Measurements from ENCODE around the gene FOXO1. TPM values are rescaled to one million over a fixed set of nuclear protein-coding genes. Genes with fewer than 3 reads are reported as not detected.

FOXO1 gene
- total and polyA plus RNA-seq, 2 of the 13 experiments (the other 11 are each of a cell fraction or from before 2014, with no cell fraction given), result 8.1 to 13.1 TPM

- TF ChIP-seq ZBTB42 (CRISPR knock-in tag; IDR thresholded peaks at IDR 0.05) (no peak), ATAD3A (CRISPR knock-in tag; IDR thresholded peaks at IDR 0.05) (no peak), ZNF83 (CRISPR knock-in tag; IDR thresholded peaks at IDR 0.05; ENCODE audit: borderline replicate concordance) (no peak), CREB3 (CRISPR knock-in tag; IDR thresholded peaks at IDR 0.05) (no peak), ZNF367 (CRISPR knock-in tag; IDR thresholded peaks at IDR 0.05; ENCODE audit: borderline replicate concordance) (no peak), PRDM15 (CRISPR knock-in tag; IDR thresholded peaks at IDR 0.05) (no peak), ZNF607 (CRISPR knock-in tag; IDR thresholded peaks at IDR 0.05; ENCODE audit: borderline replicate concordance) (no peak), YEATS4 (CRISPR knock-in tag; IDR thresholded peaks at IDR 0.05; ENCODE audit: borderline replicate concordance) (no peak), PITX1 (CRISPR knock-in tag; IDR thresholded peaks at IDR 0.05) (peak; percentile 72), HOXD1 (CRISPR knock-in tag; IDR thresholded peaks at IDR 0.05) (no peak), RORA (CRISPR knock-in tag; IDR thresholded peaks at IDR 0.05) (no peak), ZNF605 (CRISPR knock-in tag; IDR thresholded peaks at IDR 0.05) (no peak), TAF1 (CRISPR knock-in tag; IDR thresholded peaks at IDR 0.05) (no peak), ZBTB8A (CRISPR knock-in tag; IDR thresholded peaks at IDR 0.05; ENCODE audit: borderline replicate concordance, low read depth) (no peak), ZFX (CRISPR knock-in tag; IDR thresholded peaks at IDR 0.05; ENCODE audit: low read depth) (no peak), REST (IDR thresholded peaks at IDR 0.05; ENCODE audit: borderline replicate concordance in 1 of 2, low read depth in 1 of 2, low read length in 2 of 2) (no peak), ZNF788 (CRISPR knock-in tag; IDR thresholded peaks at IDR 0.05; ENCODE audit: borderline replicate concordance) (no peak; the same call in 1 of the 2 replicates), TARDBP (CRISPR knock-in tag; IDR thresholded peaks at IDR 0.05) (no peak), HMG20A (CRISPR knock-in tag; IDR thresholded peaks at IDR 0.05; ENCODE audit: borderline replicate concordance) (peak; percentile 79; the same call in 1 of the 2 replicates), MAFK (conservative IDR thresholded peaks at IDR 0.05 in 1 of 2, IDR thresholded peaks at IDR 0.05 in 1 of 2; ENCODE audit: low read length in 2 of 2) (peak; percentile 27 to 37; a peak in 2 of 4 replicates), ZIK1 (CRISPR knock-in tag; IDR thresholded peaks at IDR 0.05; ENCODE audit: borderline replicate concordance, low read depth) (no peak)
Observed at GRCh38 chr13:40540328-40541044, 126.0 kb downstream of the FOXO1 start (continued).
